Measurements from ENCODE around the gene TMEM109. TPM values are rescaled to one million over a fixed set of nuclear protein-coding genes. Genes with fewer than 3 reads are reported as not detected.

The TMEM109 gene
- total and polyA plus RNA-seq, 2 experiments from 2014 or later = 17.4 to 17.7 TPM

- peaks cover 36% of the 10 kb centered on the region for H3K36me3 Mint-ChIP-seq (ENCODE audit: low read depth)
- ATAC-seq (no peak), DNase-seq (ENCODE audit: low spot score) (no peak)
- Histone ChIP-seq H3K4me1 (ENCODE audit: insufficient read depth) (no peaks in the 10 kb centered on the region), H3K27me3 (ENCODE audit: insufficient read depth) (no peaks in the 10 kb centered on the region), H3K79me2 (replicated peaks; ENCODE audit: insufficient read depth) (no peaks in the 10 kb centered on the region), H2AFZ (no peak overlapping the region), H3K36me3 (ENCODE audit: insufficient read depth) (peaks cover 20% of the 10 kb centered on the region), H3F3A (replicated peaks; ENCODE audit: low read depth) (no peaks in the 10 kb centered on the region), H3K27ac (ENCODE audit: low read depth) (no peak overlapping the region), H4K20me1 (replicated peaks; ENCODE audit: insufficient read depth) (peaks cover 2% of the 10 kb centered on the region; the same call in 1 of the 2 replicates), H3K9me2 (ENCODE audit: insufficient read depth) (no peaks in the 10 kb centered on the region), H3K4me2 (no peak overlapping the region), H3K4me3 (no peak overlapping the region)
- H3K4me3 Mint-ChIP-seq = no peak overlapping the region
- TF ChIP-seq STAT1 (IDR thresholded peaks at IDR 0.05; ENCODE audit: unreplicated experiment) (no peak), CTCF (conservative IDR thresholded peaks at IDR 0.05; ENCODE audit: low read depth in 2 of 2) (no peak), ZNF114 (CRISPR knock-in tag; IDR thresholded peaks at IDR 0.05) (no peak), JUNB (IDR thresholded peaks at IDR 0.05; ENCODE audit: unreplicated experiment) (no peak), EZH2 (IDR thresholded peaks at IDR 0.05; ENCODE audit: low read depth, unreplicated experiment) (no peak), ETS1 (IDR thresholded peaks at IDR 0.05) (no peak)
- peaks cover 8% of the 10 kb centered on the region for H3K27me3 Mint-ChIP-seq (ENCODE audit: insufficient read depth, low read depth, poor library complexity)
- H3K9me3 Mint-ChIP-seq = no peaks in the 10 kb centered on the region
- no peak overlapping the region for H3K27ac Mint-ChIP-seq
- no peaks in the 10 kb centered on the region for H3K4me1 Mint-ChIP-seq
Observed at GRCh38 chr11:60890696-60891095, 23.3 kb upstream of the TMEM109 start.

GRCh38 chr11:60891103-60891741 lies 22.7 kb upstream of the TMEM109 start:
- Histone ChIP-seq H3K4me2 (no peak overlapping the region), H3F3A (replicated peaks; ENCODE audit: low read depth) (no peaks in the 10 kb centered on the region), H4K20me1 (replicated peaks; ENCODE audit: insufficient read depth) (peaks cover 2% of the 10 kb centered on the region; the same call in 1 of the 2 replicates), H3K27ac (ENCODE audit: low read depth) (no peak overlapping the region), H3K9me2 (ENCODE audit: insufficient read depth) (no peaks in the 10 kb centered on the region), H3K27me3 (ENCODE audit: insufficient read depth) (no peaks in the 10 kb centered on the region), H3K36me3 (ENCODE audit: insufficient read depth) (peaks cover 24% of the 10 kb centered on the region), H2AFZ (no peak overlapping the region), H3K4me1 (ENCODE audit: insufficient read depth) (no peaks in the 10 kb centered on the region), H3K4me3 (no peak overlapping the region), H3K79me2 (replicated peaks; ENCODE audit: insufficient read depth) (no peaks in the 10 kb centered on the region)
- ATAC-seq (no peak), DNase-seq (ENCODE audit: low spot score) (no peak)
- Mint-ChIP-seq H3K4me1 (no peaks in the 10 kb centered on the region), H3K27ac (no peak overlapping the region), H3K4me3 (no peak overlapping the region), H3K36me3 (ENCODE audit: low read depth) (peaks cover 41% of the 10 kb centered on the region), H3K27me3 (ENCODE audit: insufficient read depth, low read depth, poor library complexity) (peaks cover 8% of the 10 kb centered on the region), H3K9me3 (no peaks in the 10 kb centered on the region)
- TF ChIP-seq REST (IDR thresholded peaks at IDR 0.05; ENCODE audit: unreplicated experiment) = no peak

Measured in GM23338 (cell line).